GM23338 (cell line): Measurements from ENCODE around the gene ODAD2. TPM values are rescaled to one million over a fixed set of nuclear protein-coding genes. Genes with fewer than 3 reads are reported as not detected.

Experiments
- ATAC-seq: fragments of 200-7000 bp; cut with Tn5 transposase; 3 replicates; pipeline ENCODE4 v1.9.1; 2020
- DNase-seq: peaks from one replicate; pipeline ENCODE4 v3.0.0-alpha.2; 2015; ENCODE audit warnings: low spot score
- H2AFZ ChIP-seq: fragments of 200-600 bp; sonication (generic); 2 replicates; pipeline ENCODE4 v1.8.0; 2016; ENCODE audit warnings: antibody characterized with exemption, mild to moderate bottlenecking, moderate library complexity
- H3F3A ChIP-seq: fragments of 200-600 bp; sonication (generic); replicated peaks from 2 replicates; pipeline ENCODE4 v1.8.0; 2017; ENCODE audit warnings: antibody characterized with exemption, mixed run types, low read depth
- H3K27ac ChIP-seq: fragments of 200-600 bp; sonication (generic); 2 replicates; pipeline ENCODE4 v1.6.1; 2016; ENCODE audit warnings: low read depth
- H3K27me3 ChIP-seq: fragments of 200-600 bp; sonication (generic); 2 replicates; pipeline ENCODE4 v1.8.0; 2016; ENCODE audit warnings: mild to moderate bottlenecking, mixed run types, moderate library complexity; ENCODE audit not compliant: insufficient read depth
- H3K36me3 ChIP-seq: fragments of 200-600 bp; sonication (generic); 2 replicates; pipeline ENCODE4 v1.8.0; 2016; ENCODE audit warnings: mild to moderate bottlenecking; ENCODE audit not compliant: insufficient read depth
- H3K4me1 ChIP-seq: fragments of 200-600 bp; sonication (generic); 2 replicates; pipeline ENCODE4 v1.8.0; 2016; ENCODE audit warnings: mild to moderate bottlenecking, moderate library complexity; ENCODE audit not compliant: insufficient read depth
- H3K4me2 ChIP-seq: fragments of 200-600 bp; sonication (generic); 2 replicates; pipeline ENCODE4 v1.7.1; 2017; ENCODE audit warnings: mixed run types
- H3K4me3 ChIP-seq: fragments of 200-600 bp; sonication (generic); 2 replicates; pipeline ENCODE4 v1.6.1; 2016; ENCODE audit warnings: mixed run types
- H3K79me2 ChIP-seq: fragments of 200-600 bp; sonication (generic); replicated peaks from 2 replicates; pipeline ENCODE4 v1.8.0; 2017; ENCODE audit warnings: mild to moderate bottlenecking; ENCODE audit not compliant: insufficient read depth
- H3K9me2 ChIP-seq: fragments of 200-600 bp; sonication (generic); 2 replicates; pipeline ENCODE4 v1.8.0; 2017; ENCODE audit not compliant: insufficient read depth
- H4K20me1 ChIP-seq: fragments of 200-600 bp; sonication (generic); replicated peaks from 2 replicates; pipeline ENCODE4 v1.8.0; 2017; ENCODE audit warnings: mild to moderate bottlenecking; ENCODE audit not compliant: insufficient read depth
- H3K27ac Mint-ChIP-seq: 2 replicates; pipeline ENCODE4 v1.8.0; 2020; ENCODE audit warnings: inconsistent platforms, mild to moderate bottlenecking, moderate library complexity, mixed read lengths
- H3K27me3 Mint-ChIP-seq: 3 replicates; pipeline ENCODE4 v1.8.0; 2022; ENCODE audit warnings: low read depth, mild to moderate bottlenecking, moderate library complexity, mixed read lengths, inconsistent platforms; ENCODE audit not compliant: insufficient read depth, poor library complexity
- H3K36me3 Mint-ChIP-seq: 3 replicates; pipeline ENCODE4 v1.8.0; 2021; ENCODE audit warnings: low read depth, mild to moderate bottlenecking, inconsistent platforms, moderate library complexity, mixed read lengths
- H3K4me1 Mint-ChIP-seq: 3 replicates; pipeline ENCODE4 v1.8.0; 2020; ENCODE audit warnings: mild to moderate bottlenecking, inconsistent platforms, mixed read lengths
- H3K4me3 Mint-ChIP-seq: 3 replicates; pipeline ENCODE4 v1.8.0; 2021; ENCODE audit warnings: moderate library complexity, mild to moderate bottlenecking, inconsistent platforms, mixed read lengths
- H3K9me3 Mint-ChIP-seq: 3 replicates; pipeline ENCODE4 v1.8.0; 2020; ENCODE audit warnings: moderate library complexity, mild to moderate bottlenecking, inconsistent platforms, mixed read lengths
- EZH2 ChIP-seq: fragments of 200-600 bp; sonication (generic); IDR thresholded peaks from one replicate; pipeline ENCODE4 v1.8.0; 2017; ENCODE audit warnings: antibody characterized with exemption, mild to moderate bottlenecking, low read depth; ENCODE audit not compliant: unreplicated experiment
- polyA plus RNA-seq: library from polyadenylated mRNA; unstranded; fragments of >200 nt; fragmentation: Nextera tagmentation; extraction: Ambion mirVana; gene quantifications from 2 replicates; pipeline ENCODE4 v1.2.1, GENCODE V29; 2016
- total RNA-seq: library from RNA; depleted of rRNA; stranded (reverse); fragments of >200 nt; shearing (Covaris generic); gene quantifications from 2 replicates; pipeline ENCODE4 v1.2.3, GENCODE V29; 2014
- TF ChIP-seq, protein P1 (sequence below), 2 experiments: fragments of 200-600 bp in 1 of 2; sonication (generic) in 1 of 2; conservative IDR thresholded peaks; 2 replicates each; pipeline versions ENCODE4 v1.5.1 to v1.6.1; 2016 to 2017; ENCODE audit warnings: antibody characterized with exemption in 2 of 2, low read depth in 2 of 2, mild to moderate bottlenecking in 2 of 2, moderate library complexity in 1 of 2
- TF ChIP-seq, protein P2 (sequence below): fragments of 250-450 bp; sonication (Bioruptor Pico); IDR thresholded peaks from 2 replicates; pipeline ENCODE4 v1.5.0; 2020; ENCODE audit warnings: mild to moderate bottlenecking, moderate library complexity

The ODAD2 gene
- total and polyA plus RNA-seq, 2 experiments from 2014 or later = 2.1 to 3.4 TPM

DNA sequence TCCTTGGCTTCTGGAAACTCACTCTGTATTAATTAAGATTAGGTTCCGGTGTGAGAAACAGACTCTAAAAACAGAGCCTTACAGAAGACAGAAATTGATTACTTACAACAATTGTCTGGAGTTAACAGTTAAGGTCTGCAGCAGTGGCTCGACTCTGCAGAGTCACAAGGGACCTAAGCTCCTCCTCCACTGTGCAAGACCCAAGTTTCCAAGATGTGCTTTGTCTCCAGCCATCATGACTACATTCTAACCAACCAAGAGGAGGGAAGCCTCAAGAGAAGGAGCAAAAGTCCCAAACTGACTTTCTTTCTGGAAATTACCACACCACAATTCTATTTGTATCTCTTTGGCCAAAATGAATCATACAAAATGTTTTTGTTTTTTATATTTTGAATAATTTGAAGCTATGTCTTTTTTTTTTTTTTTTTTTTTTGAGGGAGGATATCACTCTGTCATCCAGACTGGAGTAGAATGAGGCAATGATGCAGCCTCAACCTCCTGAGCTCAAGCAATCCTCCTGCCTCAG lies 14.2 kb upstream of the ODAD2 start:
- no peak overlapping the region for H3K4me2 ChIP-seq
- peak overlapping the region; percentile 64; the same call in 1 of the 2 replicates for H2AFZ ChIP-seq
- no peaks in the 10 kb centered on the region; the same call in 2 of the 3 replicates for H3K36me3 Mint-ChIP-seq
- H3K27ac ChIP-seq = no peak overlapping the region
- H3K4me3 ChIP-seq = no peak overlapping the region
- no peaks in the 10 kb centered on the region for H3K79me2 ChIP-seq
- no peaks in the 10 kb centered on the region for H3K27me3 ChIP-seq
- ATAC-seq (peak; percentile 45; the same call in 2 of the 3 replicates), DNase-seq (no peak)
- H3K9me2 ChIP-seq = 0 out of 2 replicates have a peak, but pooled peaks cover 7% of the 10 kb centered on the region
- H3F3A ChIP-seq = no peaks in the 10 kb centered on the region
- H3K36me3 ChIP-seq = no peaks in the 10 kb centered on the region
- TF ChIP-seq, protein P1, sequence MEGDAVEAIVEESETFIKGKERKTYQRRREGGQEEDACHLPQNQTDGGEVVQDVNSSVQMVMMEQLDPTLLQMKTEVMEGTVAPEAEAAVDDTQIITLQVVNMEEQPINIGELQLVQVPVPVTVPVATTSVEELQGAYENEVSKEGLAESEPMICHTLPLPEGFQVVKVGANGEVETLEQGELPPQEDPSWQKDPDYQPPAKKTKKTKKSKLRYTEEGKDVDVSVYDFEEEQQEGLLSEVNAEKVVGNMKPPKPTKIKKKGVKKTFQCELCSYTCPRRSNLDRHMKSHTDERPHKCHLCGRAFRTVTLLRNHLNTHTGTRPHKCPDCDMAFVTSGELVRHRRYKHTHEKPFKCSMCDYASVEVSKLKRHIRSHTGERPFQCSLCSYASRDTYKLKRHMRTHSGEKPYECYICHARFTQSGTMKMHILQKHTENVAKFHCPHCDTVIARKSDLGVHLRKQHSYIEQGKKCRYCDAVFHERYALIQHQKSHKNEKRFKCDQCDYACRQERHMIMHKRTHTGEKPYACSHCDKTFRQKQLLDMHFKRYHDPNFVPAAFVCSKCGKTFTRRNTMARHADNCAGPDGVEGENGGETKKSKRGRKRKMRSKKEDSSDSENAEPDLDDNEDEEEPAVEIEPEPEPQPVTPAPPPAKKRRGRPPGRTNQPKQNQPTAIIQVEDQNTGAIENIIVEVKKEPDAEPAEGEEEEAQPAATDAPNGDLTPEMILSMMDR (conservative IDR thresholded peaks at IDR 0.05; ENCODE audit: low read depth in 2 of 2) = no peak
- TF ChIP-seq, protein P2, sequence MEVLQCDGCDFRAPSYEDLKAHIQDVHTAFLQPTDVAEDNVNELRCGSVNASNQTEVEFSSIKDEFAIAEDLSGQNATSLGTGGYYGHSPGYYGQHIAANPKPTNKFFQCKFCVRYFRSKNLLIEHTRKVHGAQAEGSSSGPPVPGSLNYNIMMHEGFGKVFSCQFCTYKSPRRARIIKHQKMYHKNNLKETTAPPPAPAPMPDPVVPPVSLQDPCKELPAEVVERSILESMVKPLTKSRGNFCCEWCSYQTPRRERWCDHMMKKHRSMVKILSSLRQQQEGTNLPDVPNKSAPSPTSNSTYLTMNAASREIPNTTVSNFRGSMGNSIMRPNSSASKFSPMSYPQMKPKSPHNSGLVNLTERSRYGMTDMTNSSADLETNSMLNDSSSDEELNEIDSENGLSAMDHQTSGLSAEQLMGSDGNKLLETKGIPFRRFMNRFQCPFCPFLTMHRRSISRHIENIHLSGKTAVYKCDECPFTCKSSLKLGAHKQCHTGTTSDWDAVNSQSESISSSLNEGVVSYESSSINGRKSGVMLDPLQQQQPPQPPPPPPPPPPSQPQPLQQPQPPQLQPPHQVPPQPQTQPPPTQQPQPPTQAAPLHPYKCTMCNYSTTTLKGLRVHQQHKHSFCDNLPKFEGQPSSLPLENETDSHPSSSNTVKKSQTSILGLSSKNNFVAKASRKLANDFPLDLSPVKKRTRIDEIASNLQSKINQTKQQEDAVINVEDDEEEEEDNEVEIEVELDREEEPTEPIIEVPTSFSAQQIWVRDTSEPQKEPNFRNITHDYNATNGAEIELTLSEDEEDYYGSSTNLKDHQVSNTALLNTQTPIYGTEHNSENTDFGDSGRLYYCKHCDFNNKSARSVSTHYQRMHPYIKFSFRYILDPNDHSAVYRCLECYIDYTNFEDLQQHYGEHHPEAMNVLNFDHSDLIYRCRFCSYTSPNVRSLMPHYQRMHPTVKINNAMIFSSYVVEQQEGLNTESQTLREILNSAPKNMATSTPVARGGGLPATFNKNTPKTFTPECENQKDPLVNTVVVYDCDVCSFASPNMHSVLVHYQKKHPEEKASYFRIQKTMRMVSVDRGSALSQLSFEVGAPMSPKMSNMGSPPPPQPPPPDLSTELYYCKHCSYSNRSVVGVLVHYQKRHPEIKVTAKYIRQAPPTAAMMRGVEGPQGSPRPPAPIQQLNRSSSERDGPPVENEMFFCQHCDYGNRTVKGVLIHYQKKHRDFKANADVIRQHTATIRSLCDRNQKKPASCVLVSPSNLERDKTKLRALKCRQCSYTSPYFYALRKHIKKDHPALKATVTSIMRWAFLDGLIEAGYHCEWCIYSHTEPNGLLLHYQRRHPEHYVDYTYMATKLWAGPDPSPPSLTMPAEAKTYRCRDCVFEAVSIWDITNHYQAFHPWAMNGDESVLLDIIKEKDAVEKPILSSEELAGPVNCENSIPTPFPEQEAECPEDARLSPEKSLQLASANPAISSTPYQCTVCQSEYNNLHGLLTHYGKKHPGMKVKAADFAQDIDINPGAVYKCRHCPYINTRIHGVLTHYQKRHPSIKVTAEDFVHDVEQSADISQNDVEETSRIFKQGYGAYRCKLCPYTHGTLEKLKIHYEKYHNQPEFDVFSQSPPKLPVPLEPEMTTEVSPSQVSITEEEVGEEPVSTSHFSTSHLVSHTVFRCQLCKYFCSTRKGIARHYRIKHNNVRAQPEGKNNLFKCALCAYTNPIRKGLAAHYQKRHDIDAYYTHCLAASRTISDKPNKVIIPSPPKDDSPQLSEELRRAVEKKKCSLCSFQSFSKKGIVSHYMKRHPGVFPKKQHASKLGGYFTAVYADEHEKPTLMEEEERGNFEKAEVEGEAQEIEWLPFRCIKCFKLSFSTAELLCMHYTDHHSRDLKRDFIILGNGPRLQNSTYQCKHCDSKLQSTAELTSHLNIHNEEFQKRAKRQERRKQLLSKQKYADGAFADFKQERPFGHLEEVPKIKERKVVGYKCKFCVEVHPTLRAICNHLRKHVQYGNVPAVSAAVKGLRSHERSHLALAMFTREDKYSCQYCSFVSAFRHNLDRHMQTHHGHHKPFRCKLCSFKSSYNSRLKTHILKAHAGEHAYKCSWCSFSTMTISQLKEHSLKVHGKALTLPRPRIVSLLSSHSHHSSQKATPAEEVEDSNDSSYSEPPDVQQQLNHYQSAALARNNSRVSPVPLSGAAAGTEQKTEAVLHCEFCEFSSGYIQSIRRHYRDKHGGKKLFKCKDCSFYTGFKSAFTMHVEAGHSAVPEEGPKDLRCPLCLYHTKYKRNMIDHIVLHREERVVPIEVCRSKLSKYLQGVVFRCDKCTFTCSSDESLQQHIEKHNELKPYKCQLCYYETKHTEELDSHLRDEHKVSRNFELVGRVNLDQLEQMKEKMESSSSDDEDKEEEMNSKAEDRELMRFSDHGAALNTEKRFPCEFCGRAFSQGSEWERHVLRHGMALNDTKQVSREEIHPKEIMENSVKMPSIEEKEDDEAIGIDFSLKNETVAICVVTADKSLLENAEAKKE (CRISPR knock-in tag) = no peak
- TF ChIP-seq EZH2 = no peak
- no peak overlapping the region for H3K4me3 Mint-ChIP-seq
- peaks cover 8% of the 10 kb centered on the region; the same call in 2 of the 3 replicates for H3K4me1 Mint-ChIP-seq
- peaks cover 3% of the 10 kb centered on the region; the same call in 1 of the 3 replicates for H3K9me3 Mint-ChIP-seq
- no peaks in the 10 kb centered on the region for H3K27me3 Mint-ChIP-seq
- no peak overlapping the region for H3K27ac Mint-ChIP-seq
- H3K4me1 ChIP-seq = no peaks in the 10 kb centered on the region
- no peaks in the 10 kb centered on the region for H4K20me1 ChIP-seq
